Kidney glomerular epithelial cell (primary cell): ENCODE results near the gene RPS19.

Experiments used
- DNase-seq: peaks from one replicate; lab custom pipeline; 2025; lab: John Stamatoyannopoulos, UW

The RPS19 gene

DNA sequence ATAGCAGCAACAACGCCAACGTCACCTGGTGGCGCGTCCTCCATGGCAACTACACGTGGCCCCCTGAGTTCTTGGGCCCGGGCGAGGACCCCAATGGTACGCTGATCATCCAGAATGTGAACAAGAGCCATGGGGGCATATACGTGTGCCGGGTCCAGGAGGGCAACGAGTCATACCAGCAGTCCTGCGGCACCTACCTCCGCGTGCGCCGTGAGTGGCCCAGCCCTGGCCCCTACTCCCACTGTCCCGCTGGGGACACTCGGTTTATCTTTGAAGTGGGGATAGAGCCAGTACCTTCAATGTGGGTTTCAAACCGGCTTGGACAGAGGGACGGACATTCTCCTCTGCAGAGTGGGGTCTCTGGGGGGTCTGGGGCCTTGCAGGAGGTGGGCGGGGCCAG lies 19.0 kb downstream of the RPS19 start:
- DNase-seq = no peak

GRCh38 chr19:41879670-41880328 lies 19.7 kb downstream of the RPS19 start:
- no peak for DNase-seq

DNA sequence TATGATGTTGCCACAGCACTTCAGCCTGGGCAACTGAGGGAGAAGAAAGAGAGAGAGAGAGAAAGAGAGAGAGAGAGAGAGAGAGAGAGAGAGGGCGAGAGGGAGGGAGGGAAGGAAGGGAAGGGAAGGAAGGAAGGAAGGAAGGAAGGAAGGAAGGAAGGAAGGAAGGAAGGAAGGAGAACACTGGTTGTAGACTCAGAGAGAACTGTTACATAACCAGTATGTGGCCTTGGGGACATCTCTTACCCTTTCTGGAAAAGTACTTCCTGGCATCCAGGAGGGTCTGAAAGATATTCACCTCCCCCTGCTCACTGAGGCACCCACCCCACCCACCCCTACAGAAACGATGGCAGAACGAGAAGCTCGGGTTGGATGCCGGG lies 20.3 kb downstream of the RPS19 start:
- no peak for DNase-seq

GRCh38 chr19:41882568-41883462 lies 22.8 kb downstream of the RPS19 start, which contains the start of gene ARHGEF1:
Gene ARHGEF1 (plus strand): TSS chr19:41883184. CDS start chr19:41888083, 4,899 bp downstream.
- no peak for DNase-seq

DNA sequence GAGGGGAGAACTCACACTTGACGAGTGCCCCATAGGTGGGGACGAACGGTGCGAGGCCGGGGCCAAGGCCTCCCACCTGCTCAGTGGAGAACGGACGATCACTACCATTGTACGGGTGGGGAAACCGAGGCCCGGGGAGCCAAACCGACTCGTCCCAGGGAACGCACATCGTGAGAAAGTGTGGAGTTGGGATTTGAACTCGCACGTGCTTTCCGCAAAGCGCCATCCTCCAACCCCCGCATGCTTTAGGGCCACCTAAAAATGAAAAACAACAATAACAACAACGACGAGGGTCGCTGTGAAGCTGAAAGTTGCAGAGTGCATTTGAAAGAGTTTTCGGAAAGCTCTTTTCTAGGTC lies 23.4 kb downstream of the RPS19 start:
- DNase-seq = no peak

DNA sequence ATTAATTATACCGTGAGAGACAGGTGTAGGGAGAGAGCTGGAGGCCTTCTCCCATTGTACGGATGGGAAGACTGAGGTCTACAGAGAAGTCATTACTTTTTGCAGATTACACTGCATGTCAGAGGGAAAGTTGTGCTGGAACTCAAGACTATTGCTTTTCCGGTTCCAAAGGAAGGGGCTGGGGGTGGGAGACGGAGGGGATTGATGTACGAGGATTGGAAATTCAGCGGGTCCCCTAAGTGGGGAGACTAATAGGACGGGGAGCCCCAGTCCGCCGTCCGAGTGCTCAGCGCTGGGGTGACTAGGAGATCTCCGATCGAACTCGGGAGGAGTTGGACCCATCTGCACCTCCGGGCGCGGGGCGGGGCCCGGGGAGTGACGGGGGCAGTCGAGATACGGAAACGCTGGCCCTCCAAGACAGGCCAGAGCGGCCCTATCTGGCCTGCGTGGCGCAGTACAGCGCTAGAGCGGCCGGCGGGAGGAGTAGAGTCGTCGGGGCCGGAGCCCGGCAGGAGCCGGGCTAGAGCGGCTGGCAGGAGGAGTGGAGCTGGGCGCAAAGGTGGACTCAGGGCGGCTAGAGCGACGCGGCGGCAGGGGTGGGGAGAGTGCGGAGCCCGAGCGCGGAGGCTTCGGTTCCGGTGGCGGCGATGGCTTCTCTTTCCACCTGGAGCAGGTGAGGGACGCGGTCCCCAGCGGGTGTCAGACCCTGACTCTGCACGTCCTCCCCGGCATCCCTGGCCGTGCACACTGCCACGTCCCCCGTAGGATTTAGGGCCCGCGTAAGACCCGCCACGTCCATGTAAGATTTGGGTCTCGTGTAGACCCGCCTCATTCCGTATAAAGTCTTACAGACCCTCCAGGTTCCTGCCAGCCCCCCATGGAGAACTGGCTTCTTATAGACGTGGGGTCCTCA lies 24.0 kb downstream of the RPS19 start:
- peak; percentile 93 for DNase-seq

DNA sequence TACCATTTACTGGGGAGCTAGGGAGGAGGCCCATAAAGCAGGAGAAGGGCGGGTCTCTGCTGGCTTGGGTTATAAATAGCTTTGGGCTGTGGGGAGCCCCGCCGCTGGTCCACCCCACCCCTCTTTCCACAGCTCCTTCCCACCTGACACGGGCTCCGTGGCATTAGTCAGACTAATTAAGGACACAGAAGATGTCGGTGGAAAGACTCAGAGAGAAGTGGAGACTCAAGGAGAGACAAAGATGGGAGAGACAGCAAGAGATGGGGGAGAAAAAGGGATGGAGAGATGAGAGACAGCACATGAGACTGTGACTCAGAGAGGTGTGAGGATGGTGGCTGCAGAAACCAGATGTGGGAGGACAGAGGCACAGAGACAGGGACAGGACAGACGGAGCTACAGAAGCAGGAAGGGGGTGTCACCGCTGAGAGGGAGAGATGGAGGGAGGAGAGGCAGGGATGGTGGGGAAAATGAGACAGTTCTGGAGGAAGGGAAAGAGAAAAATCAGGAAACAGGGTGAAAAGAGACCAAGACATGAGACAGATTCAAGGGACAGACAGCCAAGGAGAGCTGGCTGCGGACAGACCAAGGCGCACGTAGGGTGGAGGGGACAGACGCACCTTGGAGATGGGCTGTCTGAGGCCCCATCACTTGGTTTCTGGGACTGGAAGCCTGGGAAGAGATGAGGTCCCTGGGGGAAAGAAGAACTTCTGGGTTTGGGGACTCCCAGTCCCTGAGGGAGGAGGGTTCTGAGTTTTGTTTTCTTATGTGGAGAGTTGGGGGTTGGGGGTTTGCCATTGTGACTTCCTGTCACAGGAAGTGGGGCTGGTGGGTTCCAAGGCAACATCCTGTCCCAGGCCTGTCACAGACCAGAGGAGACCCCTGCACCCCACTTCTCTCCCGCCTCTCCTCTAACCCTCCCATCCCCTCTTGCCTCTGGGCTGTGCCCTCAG lies 27.0 kb downstream of the RPS19 start:
- DNase-seq = no peak

DNA sequence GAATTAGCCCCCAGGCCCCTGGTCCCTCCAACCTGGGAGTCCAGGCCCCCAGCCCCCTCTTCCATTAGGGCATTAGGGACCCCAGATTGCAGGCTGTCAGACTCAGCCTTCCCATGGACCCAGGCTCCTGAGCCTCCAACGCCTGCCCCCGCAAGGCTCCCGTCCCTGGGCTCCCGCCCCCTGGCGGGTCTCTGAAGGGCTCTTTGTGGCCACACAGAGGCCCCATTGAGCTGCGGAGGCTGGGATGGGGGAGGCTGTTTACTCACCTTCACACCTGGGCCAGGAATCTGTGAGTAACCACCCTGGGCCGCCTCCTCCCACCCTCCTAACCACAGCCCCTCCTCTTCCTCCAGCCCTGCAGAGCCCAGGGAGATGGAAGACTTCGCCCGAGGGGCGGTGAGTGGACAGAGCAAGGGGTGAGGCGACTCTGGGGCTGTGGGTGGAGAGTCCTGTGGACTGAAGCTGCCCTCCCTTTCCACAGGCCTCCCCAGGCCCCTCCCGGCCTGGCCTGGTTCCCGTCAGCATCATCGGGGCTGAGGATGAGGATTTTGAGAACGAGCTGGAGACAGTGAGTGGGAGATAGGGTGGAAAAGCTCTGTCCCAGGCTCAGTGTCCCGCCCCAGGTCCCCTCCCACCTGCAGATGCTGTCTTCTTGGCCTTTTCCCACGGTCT lies 27.8 kb downstream of the RPS19 start:
- peak; percentile 79 for DNase-seq

DNA sequence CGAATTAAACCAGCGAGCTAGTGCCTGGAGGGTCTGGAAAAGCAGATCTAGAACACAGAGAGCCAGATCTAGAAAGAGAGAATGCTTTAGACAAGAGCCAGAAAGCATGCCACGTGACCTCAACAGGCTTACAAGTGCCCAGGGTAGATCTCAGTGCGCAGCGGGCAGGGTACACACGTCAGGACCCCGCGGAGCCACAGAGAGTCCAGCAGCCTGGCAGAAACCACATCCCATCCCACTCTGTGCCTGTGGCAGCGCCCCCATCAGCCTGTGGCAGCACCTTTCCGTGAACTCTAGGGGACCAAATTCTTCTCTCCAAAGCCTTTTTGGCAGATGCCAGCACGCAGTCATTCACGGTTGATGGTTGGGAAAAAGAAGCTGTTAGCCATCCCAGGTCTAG lies 28.9 kb downstream of the RPS19 start:
- no peak for DNase-seq

DNA sequence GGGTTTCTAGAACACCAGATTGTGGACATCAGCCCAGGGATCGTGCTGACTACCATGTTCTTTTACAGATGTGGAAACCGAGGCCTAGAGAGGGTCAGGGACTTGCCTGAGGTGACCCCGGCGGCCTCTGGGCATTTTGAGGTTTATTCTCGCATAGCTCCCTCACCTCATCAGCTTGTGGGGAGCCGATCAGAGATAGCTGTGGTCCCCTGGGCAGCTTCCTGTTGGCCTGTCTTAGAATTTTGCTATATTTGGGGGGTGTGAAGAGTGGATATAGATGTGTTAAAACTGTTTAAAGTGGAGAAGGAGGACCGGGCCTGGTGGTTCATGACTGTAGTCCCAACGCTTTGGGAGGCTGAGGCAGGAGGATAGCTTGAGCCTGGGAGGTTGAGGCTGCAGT lies 29.8 kb downstream of the RPS19 start:
- no peak for DNase-seq

DNA sequence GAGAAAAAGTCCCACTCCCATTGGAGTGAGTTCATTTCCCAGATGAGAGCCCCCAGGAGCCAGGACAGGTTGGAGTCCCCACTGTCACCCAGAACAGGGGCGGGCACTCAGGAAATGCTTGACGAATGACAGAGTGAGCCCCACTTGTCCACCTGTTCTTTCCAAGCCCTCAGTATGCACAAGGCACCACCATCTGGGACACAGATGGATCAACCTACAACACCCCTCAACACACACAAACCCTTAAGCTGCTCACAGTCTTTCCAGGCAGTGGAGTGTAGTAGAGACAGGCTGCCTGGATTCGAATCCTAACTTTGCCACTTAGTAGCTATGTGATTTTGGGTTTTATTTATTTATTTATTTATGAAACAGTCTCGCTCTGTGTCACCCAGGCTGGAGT lies 30.9 kb downstream of the RPS19 start:
- no peak for DNase-seq

DNA sequence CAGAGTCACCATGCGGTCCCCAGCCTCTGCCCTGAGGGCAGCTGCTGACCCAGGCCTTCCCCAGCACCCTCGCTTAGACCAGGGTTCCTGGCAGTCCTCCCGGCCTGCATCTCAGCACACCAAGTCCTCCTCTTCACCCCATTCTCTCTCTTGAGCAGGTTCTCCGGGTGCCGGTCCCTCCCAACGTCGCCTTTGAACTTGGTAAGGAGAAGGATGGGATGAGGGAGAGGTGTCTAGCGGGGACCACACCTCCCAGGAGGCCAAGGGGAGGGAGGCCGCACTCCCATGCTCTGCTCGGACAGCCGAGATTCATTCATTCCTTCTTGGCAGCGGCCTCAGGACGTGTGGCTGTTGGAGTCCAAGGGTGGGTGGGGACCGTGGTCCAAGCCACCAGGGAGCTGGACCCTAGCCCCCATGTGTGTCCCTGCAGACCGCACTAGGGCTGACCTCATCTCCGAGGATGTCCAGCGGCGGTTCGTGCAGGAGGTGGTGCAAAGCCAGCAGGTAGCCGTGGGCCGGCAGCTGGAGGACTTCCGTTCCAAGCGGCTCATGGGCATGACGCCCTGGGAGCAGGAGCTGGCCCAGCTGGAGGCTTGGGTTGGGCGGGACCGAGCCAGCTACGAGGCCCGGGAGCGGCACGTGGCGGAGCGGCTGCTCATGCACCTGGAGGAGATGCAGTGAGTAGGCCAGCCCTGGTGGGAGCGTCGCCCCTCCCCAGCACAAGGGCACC lies 32.3 kb downstream of the RPS19 start:
- no peak for DNase-seq

- no peak for DNase-seq
Measured at GRCh38 chr19:41893899-41894298, 33.8 kb downstream of the RPS19 start.

DNA sequence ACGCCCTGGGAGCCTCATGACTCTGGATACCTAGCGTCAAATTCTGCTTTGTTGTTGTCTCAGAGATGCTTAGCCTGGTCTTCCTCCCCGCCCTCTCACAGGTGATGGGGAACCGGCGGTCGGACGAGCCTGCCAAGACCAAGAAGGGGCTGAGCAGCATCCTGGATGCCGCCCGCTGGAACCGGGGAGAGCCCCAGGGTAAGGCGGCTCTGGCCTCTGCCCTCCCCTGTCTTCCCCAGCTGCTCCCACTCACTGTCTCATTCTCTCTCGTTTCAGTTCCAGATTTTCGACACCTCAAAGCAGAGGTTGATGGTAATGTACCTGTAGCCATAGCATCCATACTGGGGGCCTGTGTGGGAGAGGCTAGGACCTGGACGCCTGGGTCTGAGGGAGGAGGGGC lies 34.3 kb downstream of the RPS19 start:
- no peak for DNase-seq

GRCh38 chr19:41895745-41896580 lies 35.9 kb downstream of the RPS19 start:
- DNase-seq = no peak

- DNase-seq = no peak
Measured at GRCh38 chr19:41896581-41896942, 36.5 kb downstream of the RPS19 start.

- DNase-seq = no peak
Measured at GRCh38 chr19:41897181-41897580, 37.1 kb downstream of the RPS19 start.

DNA sequence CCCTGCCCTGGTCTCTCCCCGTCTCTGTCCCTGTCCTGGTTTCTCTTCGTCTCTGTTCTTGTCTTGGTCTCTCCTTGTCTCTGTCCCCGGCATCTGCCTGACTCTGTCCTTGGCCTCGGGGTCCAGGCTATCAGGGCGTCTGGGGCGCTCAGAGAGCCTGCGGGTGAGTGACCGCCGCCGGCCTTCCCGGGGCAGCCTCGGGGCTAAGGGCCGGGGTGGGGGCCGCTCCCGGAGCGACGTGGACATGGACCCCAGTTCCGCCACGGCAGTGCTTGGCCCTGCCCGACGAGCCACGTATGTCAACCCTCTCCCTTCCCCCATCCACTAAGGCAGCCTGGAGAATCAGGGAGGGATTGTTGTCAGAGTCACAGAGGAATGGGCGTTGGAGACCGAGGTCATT lies 37.8 kb downstream of the RPS19 start:
- DNase-seq = no peak

DNA sequence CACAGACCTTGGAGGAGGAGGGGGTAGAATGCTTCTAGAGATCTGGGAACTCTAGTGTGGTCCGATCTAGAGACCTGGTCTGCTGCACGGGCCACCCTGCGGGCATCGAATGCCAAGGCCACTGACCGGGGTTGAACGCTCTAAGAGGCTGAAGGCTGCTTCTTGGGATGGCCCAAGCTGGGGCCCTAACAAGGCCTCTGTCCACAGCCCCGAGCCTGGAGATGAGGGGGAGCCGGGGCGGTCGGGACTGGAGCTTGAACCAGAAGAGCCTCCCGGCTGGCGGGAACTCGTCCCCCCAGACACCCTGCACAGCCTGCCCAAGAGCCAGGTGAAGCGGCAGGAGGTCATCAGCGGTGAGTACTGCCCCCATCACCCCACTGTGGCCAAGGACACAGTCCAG lies 38.2 kb downstream of the RPS19 start:
- DNase-seq = no peak
